MM.1S (cell line): ENCODE data around the gene XBP1.

ENCODE experiments used
- DNase-seq: peaks from one replicate; pipeline ENCODE4 v3.0.0-alpha.2; 2015
- H2AFZ ChIP-seq: fragments of 300-600 bp; sonication (generic); 2 replicates; pipeline ENCODE4 v1.6.0; 2016; ENCODE audit warnings: antibody characterized with exemption, low read length
- H3F3A ChIP-seq: fragments of 300-600 bp; sonication (generic); 2 replicates; pipeline ENCODE4 v1.6.1; 2016; ENCODE audit warnings: mild to moderate bottlenecking, antibody characterized with exemption, low read length, moderate library complexity, mixed read lengths; ENCODE audit not compliant: insufficient read depth
- H3K27ac ChIP-seq: fragments of 300-600 bp; sonication (generic); 2 replicates; pipeline ENCODE4 v1.5.1; 2016; ENCODE audit warnings: mild to moderate bottlenecking, low read length
- H3K27me3 ChIP-seq: fragments of 300-600 bp; sonication (generic); replicated peaks from 2 replicates; pipeline ENCODE4 v1.6.0; 2016; ENCODE audit warnings: low read length; ENCODE audit not compliant: insufficient read depth
- H3K36me3 ChIP-seq: fragments of 300-600 bp; sonication (generic); replicated peaks from 2 replicates; pipeline ENCODE4 v1.6.1; 2016; ENCODE audit warnings: mild to moderate bottlenecking, low read length, mixed read lengths; ENCODE audit not compliant: insufficient read depth
- H3K4me1 ChIP-seq: fragments of 300-600 bp; sonication (generic); 2 replicates; pipeline ENCODE4 v1.6.1; 2016; ENCODE audit warnings: low read length, mixed read lengths
- H3K4me2 ChIP-seq: fragments of 300-600 bp; sonication (generic); 2 replicates; pipeline ENCODE4 v1.6.0; 2016; ENCODE audit warnings: low read depth, low read length
- H3K4me3 ChIP-seq: fragments of 300-600 bp; sonication (generic); 2 replicates; pipeline ENCODE4 v1.5.1; 2016; ENCODE audit warnings: low read length, mixed read lengths
- H3K79me2 ChIP-seq: fragments of 300-600 bp; sonication (generic); 2 replicates; pipeline ENCODE4 v1.6.1; 2016; ENCODE audit warnings: mixed run types, low read length, mixed read lengths
- H3K9ac ChIP-seq: fragments of 300-600 bp; sonication (generic); 2 replicates; pipeline ENCODE4 v1.6.1; 2016; ENCODE audit warnings: low read length, mixed read lengths
- H3K9me2 ChIP-seq: fragments of 300-600 bp; sonication (generic); replicated peaks from 2 replicates; pipeline ENCODE4 v1.6.1; 2016; ENCODE audit warnings: mild to moderate bottlenecking, low read length, mixed read lengths; ENCODE audit not compliant: insufficient read depth
- H3K9me3 ChIP-seq: fragments of 300-600 bp; sonication (generic); replicated peaks from 2 replicates; pipeline ENCODE4 v1.6.1; 2016; ENCODE audit warnings: mild to moderate bottlenecking, low read length, mixed read lengths; ENCODE audit not compliant: insufficient read depth
- H4K20me1 ChIP-seq: fragments of 300-600 bp; sonication (generic); 2 replicates; pipeline ENCODE4 v1.6.1; 2016; ENCODE audit warnings: mild to moderate bottlenecking, low read length, moderate library complexity, mixed read lengths; ENCODE audit not compliant: insufficient read depth
- CTCF ChIP-seq: fragments of 300-600 bp; sonication (generic); IDR thresholded peaks from 2 replicates; pipeline ENCODE4 v1.5.1; 2016; ENCODE audit warnings: antibody characterized with exemption, low read length, mixed read lengths
- EZH2 ChIP-seq: fragments of 300-600 bp; sonication (generic); optimal IDR thresholded peaks from 2 replicates; pipeline ENCODE3; 2017; ENCODE audit warnings: low read depth, mild to moderate bottlenecking, antibody characterized with exemption, low read length, mixed read lengths
- EZH2phosphoT487 ChIP-seq: fragments of 300-600 bp; sonication (generic); IDR thresholded peaks from 2 replicates; pipeline ENCODE4 v1.6.1; 2018; ENCODE audit warnings: antibody characterized with exemption, low read length

The XBP1 gene

DNA sequence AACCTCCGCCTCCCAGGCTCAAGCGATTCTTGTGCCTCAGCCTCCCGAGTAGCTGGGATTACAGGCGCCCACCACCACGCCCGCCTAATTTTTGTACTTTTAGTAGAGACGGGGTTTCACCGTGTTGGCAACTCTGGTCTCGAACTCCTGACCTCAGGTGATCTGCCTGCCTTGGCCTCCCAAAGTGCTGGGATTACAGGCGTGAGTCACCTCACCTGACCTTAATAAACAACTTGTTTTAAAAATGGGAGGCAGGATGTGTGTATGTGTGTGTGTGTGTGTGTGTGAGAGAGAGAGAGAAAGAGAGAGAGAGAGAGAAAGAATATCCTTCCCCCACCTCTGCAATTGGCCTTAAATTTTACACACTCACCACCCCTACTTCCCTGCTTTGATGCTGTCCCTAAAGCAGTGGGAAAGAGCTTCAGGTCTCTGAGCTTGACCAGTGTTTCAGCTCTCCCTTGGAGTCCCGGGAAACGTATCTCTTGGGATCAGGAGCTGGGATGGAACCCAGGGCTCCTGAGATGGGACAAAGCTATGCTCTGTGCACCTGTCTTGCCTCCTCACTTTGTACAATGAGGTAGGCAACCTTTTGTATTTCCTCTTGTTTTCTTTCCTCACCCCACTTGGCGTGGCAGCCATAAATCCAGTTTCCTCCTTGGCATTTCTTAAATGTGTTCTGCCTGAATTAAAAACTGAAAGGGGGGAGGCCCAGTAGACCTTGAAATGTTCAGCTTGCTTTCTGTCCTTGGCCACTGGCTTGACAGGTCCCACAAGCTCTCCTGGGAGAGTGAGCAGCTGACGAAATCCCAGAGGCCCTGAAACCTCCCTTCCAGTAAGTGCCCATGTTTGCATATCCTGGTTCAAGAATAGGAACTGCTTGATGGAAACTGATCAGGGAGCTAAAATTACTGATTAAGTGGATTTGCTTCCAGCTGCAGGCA lies 17.8 kb upstream of the XBP1 start:
- Histone ChIP-seq H3K4me2 (peak overlapping the region; percentile 47), H3K4me3 (no peak overlapping the region), H3K9ac (peak overlapping the region; percentile 78), H4K20me1 (no peaks in the 10 kb centered on the region), H3K79me2 (peaks cover 20% of the 10 kb centered on the region), H3K27me3 (no peaks in the 10 kb centered on the region), H3F3A (peaks cover 69% of the 10 kb centered on the region), H3K9me3 (no peaks in the 10 kb centered on the region), H3K4me1 (peaks cover 91% of the 10 kb centered on the region), H2AFZ (no peak overlapping the region), H3K27ac (peak overlapping the region; percentile 99), H3K9me2 (no peaks in the 10 kb centered on the region), H3K36me3 (no peaks in the 10 kb centered on the region)
- peak; percentile 36 for DNase-seq
- TF ChIP-seq EZH2phosphoT487 = no peak
- TF ChIP-seq CTCF = no peak
- no peak for TF ChIP-seq EZH2

GRCh38 chr22:28817064-28817463 lies 16.7 kb upstream of the XBP1 start:
- H3K79me2 ChIP-seq = peaks cover 26% of the 10 kb centered on the region
- H3K9me2 ChIP-seq = no peaks in the 10 kb centered on the region
- H3K27me3 ChIP-seq = no peaks in the 10 kb centered on the region
- peak overlapping the region; percentile 77 for H3K4me2 ChIP-seq
- peaks cover 63% of the 10 kb centered on the region for H3F3A ChIP-seq
- H3K9ac ChIP-seq = peak overlapping the region; percentile 57; the same call in 1 of the 2 replicates
- H3K4me1 ChIP-seq = peaks cover 92% of the 10 kb centered on the region
- peak; percentile 54 for DNase-seq
- H4K20me1 ChIP-seq = no peaks in the 10 kb centered on the region
- peak overlapping the region; percentile 11; the same call in 1 of the 2 replicates for H3K4me3 ChIP-seq
- no peaks in the 10 kb centered on the region for H3K9me3 ChIP-seq
- no peaks in the 10 kb centered on the region for H3K36me3 ChIP-seq
- no peak for TF ChIP-seq CTCF
- no peak for TF ChIP-seq EZH2phosphoT487
- H3K27ac ChIP-seq = peak overlapping the region; percentile 99
- H2AFZ ChIP-seq = no peak overlapping the region

DNA sequence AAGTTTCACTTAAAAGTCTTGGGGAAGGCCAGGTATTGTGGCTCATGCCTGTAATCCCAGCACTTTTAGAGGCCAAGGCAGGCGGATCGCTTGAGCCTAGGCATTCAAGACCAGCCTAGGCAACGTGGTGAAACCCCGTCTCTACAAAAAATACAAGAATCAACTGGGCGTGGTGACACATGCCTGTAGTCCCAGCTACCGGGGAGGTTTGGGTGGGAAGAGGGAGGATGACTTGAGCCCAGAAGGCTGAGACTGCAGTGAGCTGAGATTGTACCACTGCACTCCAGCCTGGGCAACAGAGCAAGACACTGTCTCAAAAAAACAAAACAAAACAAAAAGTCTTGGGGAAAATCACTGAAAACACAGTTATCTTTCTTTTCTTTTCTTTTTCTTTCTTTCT lies 15.4 kb upstream of the XBP1 start:
- Histone ChIP-seq H3K79me2 (peaks cover 16% of the 10 kb centered on the region), H3K27ac (peak overlapping the region; percentile 99; the same call in 1 of the 2 replicates), H3K36me3 (no peaks in the 10 kb centered on the region), H3K27me3 (no peaks in the 10 kb centered on the region), H3K4me3 (no peak overlapping the region), H2AFZ (no peak overlapping the region), H3K4me2 (no peak overlapping the region), H3F3A (peaks cover 63% of the 10 kb centered on the region), H4K20me1 (no peaks in the 10 kb centered on the region), H3K9me3 (no peaks in the 10 kb centered on the region), H3K9me2 (no peaks in the 10 kb centered on the region), H3K4me1 (peaks cover 91% of the 10 kb centered on the region), H3K9ac (no peak overlapping the region)
- DNase-seq = no peak
- TF ChIP-seq EZH2phosphoT487 (no peak), EZH2 (no peak), CTCF (no peak)
